Head of caudate nucleus (tissue), 42 donors: Measurements from ENCODE around the gene UGT1A6.

Experiments used
- DNase-seq, 42 donors: peaks; one replicate each; pipeline versions ENCODE4 v3.0.0 to v3.0.0-alpha.2; 2020 to 2021; ENCODE audit warnings: mixed read lengths in 7 of 42
- intact Hi-C: fragments of 100-400 bp; cut with DNase I; formaldehyde crosslinking; loops from one replicate; pipeline ENCODE4 v1.15.0; 2022

The UGT1A6 gene

GRCh38 chr2:233811087-233811486 lies 118.4 kb downstream of the UGT1A6 start:
- intact Hi-C loops = no loop called here
- DNase-seq = peak in 6 of 42 donors; percentile 2 to 25 (median 10)

- peak in 11 of 42 donors; percentile 1 to 21 (median 7) for DNase-seq
- intact Hi-C loops = no loop called here
Observed at GRCh38 chr2:233811732-233812131, 119.0 kb downstream of the UGT1A6 start.

GRCh38 chr2:233813236-233814055 lies 120.8 kb downstream of the UGT1A6 start:
- intact Hi-C loops = no loop called here
- DNase-seq = peak in 5 of 42 donors; percentile 1 to 20 (median 4)

GRCh38 chr2:233814056-233814835 lies 121.6 kb downstream of the UGT1A6 start:
- intact Hi-C loops = no loop called here
- DNase-seq = peak in 5 of 42 donors; percentile 2 to 21 (median 3)

GRCh38 chr2:233815861-233816260 lies 123.2 kb downstream of the UGT1A6 start:
- intact Hi-C loops = no loop called here
- DNase-seq = no peak

- intact Hi-C loops = no loop called here
Observed at GRCh38 chr2:233816334-233816733, 123.6 kb downstream of the UGT1A6 start.

GRCh38 chr2:233816771-233817170 lies 124.1 kb downstream of the UGT1A6 start:
- intact Hi-C loops = no loop called here

More at GRCh38 chr2:233816334-233816733, 123.6 kb downstream of the UGT1A6 start:
- DNase-seq = peak in 2 of 42 donors; percentile 4 to 14

GRCh38 chr2:233817361-233817911 lies 124.7 kb downstream of the UGT1A6 start:
- peak in 7 of 42 donors; percentile 1 to 16 (median 4) for DNase-seq
- intact Hi-C loops = no loop called here

More at GRCh38 chr2:233816771-233817170, 124.1 kb downstream of the UGT1A6 start:
- DNase-seq = peak in 4 of 42 donors; percentile 4 to 13 (median 8)

- intact Hi-C loops = no loop called here
- DNase-seq = peak in 5 of 42 donors; percentile 2 to 23 (median 8)
Observed at GRCh38 chr2:233817995-233818638, 125.4 kb downstream of the UGT1A6 start.

- DNase-seq = peak in 6 of 42 donors; percentile 1 to 20 (median 5)
- intact Hi-C loops = no loop called here
Observed at GRCh38 chr2:233818639-233819621, 126.2 kb downstream of the UGT1A6 start.

GRCh38 chr2:233819884-233820773 lies 127.4 kb downstream of the UGT1A6 start:
- intact Hi-C loops = no loop called here
- DNase-seq = peak in 4 of 42 donors; percentile 10 to 29 (median 10)

- intact Hi-C loops = no loop called here
- DNase-seq = peak in 4 of 42 donors; percentile 10 to 16 (median 12)
Observed at GRCh38 chr2:233820774-233821105, 128.1 kb downstream of the UGT1A6 start.

GRCh38 chr2:233821196-233821595 lies 128.5 kb downstream of the UGT1A6 start:
- intact Hi-C loops = no loop called here
- peak in 3 of 42 donors; percentile 4 to 15 (median 5) for DNase-seq

- peak in 5 of 42 donors; percentile 2 to 21 (median 5) for DNase-seq
- intact Hi-C loops = no loop called here
Observed at GRCh38 chr2:233821709-233822100, 129.0 kb downstream of the UGT1A6 start.

- DNase-seq = peak in 8 of 42 donors; percentile 1 to 26 (median 10)
- intact Hi-C loops = no loop called here
Observed at GRCh38 chr2:233822101-233822771, 129.5 kb downstream of the UGT1A6 start.
